ENCODE results near the gene RPL37.
"Not testable (repeated sequence)": the region's sequence is repeated elsewhere in the genome, so short reads cannot be mapped to it uniquely, and the experiment has no call there.

RPL37 gene

DNA sequence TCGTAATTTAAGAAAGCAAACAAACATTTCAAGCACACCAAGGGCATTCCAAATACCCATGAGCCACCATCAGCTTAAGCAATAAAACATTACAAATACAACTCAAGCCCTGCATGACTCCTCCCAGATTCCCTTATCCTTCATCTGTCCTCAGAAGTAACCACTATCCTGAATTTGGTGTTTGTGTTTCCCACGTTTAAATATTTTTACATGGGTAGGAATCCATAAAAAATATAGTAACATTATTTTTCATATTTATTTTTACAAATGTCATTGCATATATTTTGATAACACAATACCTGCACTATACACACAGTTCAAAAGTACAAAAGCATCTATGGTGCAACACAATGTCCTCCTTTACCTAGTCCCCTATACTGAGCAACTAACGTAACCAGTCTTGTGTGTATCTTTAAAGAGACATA, 43.3 kb downstream of the RPL37 start:
- DNase-seq: no peak
- no peaks in the 10 kb centered on the region; the same call in 1 of the 2 replicates for H3K9me3 ChIP-seq
- TF ChIP-seq, protein P1, sequence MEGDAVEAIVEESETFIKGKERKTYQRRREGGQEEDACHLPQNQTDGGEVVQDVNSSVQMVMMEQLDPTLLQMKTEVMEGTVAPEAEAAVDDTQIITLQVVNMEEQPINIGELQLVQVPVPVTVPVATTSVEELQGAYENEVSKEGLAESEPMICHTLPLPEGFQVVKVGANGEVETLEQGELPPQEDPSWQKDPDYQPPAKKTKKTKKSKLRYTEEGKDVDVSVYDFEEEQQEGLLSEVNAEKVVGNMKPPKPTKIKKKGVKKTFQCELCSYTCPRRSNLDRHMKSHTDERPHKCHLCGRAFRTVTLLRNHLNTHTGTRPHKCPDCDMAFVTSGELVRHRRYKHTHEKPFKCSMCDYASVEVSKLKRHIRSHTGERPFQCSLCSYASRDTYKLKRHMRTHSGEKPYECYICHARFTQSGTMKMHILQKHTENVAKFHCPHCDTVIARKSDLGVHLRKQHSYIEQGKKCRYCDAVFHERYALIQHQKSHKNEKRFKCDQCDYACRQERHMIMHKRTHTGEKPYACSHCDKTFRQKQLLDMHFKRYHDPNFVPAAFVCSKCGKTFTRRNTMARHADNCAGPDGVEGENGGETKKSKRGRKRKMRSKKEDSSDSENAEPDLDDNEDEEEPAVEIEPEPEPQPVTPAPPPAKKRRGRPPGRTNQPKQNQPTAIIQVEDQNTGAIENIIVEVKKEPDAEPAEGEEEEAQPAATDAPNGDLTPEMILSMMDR (IDR thresholded peaks at IDR 0.05; ENCODE audit: low read depth, low read length): no peak
- H3K4me3 ChIP-seq (ENCODE audit: low read depth, low read length): no peak overlapping the region
- H3K27me3 ChIP-seq: no peaks in the 10 kb centered on the region
- no peaks in the 10 kb centered on the region for H3K4me1 ChIP-seq
- peaks cover 10% of the 10 kb centered on the region for H3K36me3 ChIP-seq

DNA sequence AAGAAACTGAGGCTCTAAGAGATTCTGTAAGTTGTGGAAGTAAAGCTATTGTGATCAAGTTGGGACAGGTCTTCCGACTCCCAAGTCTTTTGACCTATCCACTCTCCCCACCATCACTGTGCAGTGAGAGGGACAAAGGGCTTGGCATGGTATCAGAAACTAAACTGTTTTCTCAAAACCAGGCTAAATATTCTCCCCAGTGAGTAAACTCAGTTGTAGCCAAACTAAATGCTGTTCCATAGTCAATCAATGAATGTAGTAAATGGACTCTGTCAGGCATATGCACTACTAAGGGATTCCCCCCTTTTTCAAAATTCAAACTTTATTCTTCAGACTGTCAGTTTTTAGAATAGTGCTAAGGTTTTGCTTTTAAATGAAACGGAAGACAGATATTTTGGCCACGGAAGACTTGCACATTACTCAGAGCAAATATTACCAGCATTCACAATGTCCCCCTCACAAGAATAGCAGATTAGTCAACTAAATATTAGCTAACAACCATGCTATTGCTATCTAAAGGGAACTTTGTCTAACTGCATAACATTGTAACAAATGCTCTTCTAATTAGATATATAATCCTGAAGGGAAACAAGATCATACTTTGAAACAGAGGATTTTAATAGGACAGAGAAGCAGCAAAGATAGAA, 44.0 kb downstream of the RPL37 start:
- peaks cover 10% of the 10 kb centered on the region for H3K36me3 ChIP-seq
- no peaks in the 10 kb centered on the region for H3K27me3 ChIP-seq
- TF ChIP-seq, protein P1 (IDR thresholded peaks at IDR 0.05; ENCODE audit: low read depth, low read length): no peak
- H3K4me1 ChIP-seq: no peaks in the 10 kb centered on the region
- no peak overlapping the region for H3K4me3 ChIP-seq (ENCODE audit: low read depth, low read length)
- H3K9me3 ChIP-seq: no peaks in the 10 kb centered on the region; the same call in 1 of the 2 replicates
- no peak for DNase-seq

DNA sequence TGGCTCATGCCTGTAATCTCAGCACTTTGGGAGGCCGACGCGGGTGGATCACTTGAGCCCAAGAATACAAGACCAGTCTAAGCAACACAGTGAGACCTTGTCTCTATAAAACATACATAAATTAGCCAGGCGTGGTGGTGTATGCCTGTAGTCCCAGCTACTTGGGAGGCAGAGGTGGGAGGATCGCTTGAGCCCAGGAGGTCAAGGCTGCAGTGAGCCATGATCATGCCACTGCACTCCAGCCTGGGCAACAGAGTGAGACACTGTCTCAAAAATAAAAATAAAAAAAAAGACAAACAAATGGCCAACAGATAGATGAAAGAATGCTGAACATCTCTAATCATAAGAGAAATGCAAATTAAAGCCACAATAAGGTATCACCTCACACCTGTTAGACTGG, 46.1 kb downstream of the RPL37 start:
- not testable (repeated sequence) for H3K4me1 ChIP-seq; H3K9me3 ChIP-seq; DNase-seq; H3K27me3 ChIP-seq; H3K4me3 ChIP-seq (ENCODE audit: low read depth, low read length); H3K36me3 ChIP-seq

DNA sequence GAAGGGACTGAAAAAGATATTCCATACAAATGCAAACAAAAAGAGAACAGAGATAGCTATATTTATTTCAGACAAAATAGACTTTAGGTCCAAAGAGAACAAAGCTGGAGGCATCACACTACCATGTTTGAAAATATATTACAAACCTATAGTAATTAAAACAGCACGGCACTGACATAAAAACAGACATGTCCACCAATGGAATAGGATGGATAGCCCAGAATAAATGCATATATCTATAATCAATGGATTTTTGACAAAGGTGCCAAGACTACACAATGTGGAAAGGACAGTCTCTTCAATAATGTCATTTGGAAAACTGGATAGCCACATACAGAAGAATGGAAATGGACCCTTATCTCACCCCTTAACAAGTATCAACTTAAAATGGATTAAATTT, 47.0 kb downstream of the RPL37 start:
- 0 out of 2 replicates have a peak, but pooled peaks cover 4% of the 10 kb centered on the region for H3K36me3 ChIP-seq
- DNase-seq: no peak
- no peak overlapping the region for H3K4me3 ChIP-seq (ENCODE audit: low read depth, low read length)
- no peaks in the 10 kb centered on the region for H3K4me1 ChIP-seq
- no peaks in the 10 kb centered on the region for H3K27me3 ChIP-seq
- TF ChIP-seq, protein P1 (IDR thresholded peaks at IDR 0.05; ENCODE audit: low read depth, low read length): no peak
- no peaks in the 10 kb centered on the region; the same call in 1 of the 2 replicates for H3K9me3 ChIP-seq

DNA sequence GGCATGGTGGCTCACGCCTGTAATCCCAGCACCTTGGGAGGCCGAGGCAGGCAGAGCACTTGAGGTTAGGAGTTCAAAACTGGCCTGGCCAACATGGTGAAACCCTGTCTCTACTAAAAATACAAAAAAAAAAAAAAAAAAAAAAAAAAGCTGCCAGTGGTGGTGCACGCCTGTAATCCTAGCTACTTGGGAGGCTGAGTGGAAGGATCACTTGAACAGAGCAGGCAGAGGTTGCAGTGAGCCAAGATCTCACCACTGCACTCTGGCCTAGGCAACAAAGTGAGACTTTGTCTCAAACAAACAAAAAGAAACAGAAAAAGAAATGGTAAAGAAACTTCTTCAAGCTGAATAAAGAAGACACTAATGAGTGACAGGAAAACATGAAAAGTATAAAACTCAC, 48.4 kb downstream of the RPL37 start:
- not testable (repeated sequence) for H3K36me3 ChIP-seq; H3K27me3 ChIP-seq; H3K9me3 ChIP-seq; DNase-seq; H3K4me1 ChIP-seq; H3K4me3 ChIP-seq (ENCODE audit: low read depth, low read length)

DNA sequence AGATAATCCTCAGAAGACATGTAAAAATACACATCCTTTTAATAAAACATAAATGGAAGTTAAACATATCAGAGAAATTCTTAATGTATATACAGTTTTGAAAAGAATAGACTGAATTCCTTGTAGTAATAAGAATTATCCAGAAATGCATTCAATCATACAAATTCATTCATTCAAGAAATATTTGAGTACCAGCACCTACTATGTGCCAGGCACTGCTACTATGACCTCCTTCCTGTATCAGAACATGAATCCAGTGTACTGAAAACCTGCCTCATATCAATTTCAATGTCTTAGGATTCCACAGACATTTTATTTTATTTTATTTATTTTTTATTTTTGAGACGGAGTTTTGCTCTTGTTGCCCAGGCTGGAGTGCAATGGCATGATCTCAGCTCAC, 50.1 kb downstream of the RPL37 start:
- TF ChIP-seq, protein P1 (IDR thresholded peaks at IDR 0.05; ENCODE audit: low read depth, low read length): no peak
- DNase-seq: no peak
- no peaks in the 10 kb centered on the region; the same call in 1 of the 2 replicates for H3K9me3 ChIP-seq

DNA sequence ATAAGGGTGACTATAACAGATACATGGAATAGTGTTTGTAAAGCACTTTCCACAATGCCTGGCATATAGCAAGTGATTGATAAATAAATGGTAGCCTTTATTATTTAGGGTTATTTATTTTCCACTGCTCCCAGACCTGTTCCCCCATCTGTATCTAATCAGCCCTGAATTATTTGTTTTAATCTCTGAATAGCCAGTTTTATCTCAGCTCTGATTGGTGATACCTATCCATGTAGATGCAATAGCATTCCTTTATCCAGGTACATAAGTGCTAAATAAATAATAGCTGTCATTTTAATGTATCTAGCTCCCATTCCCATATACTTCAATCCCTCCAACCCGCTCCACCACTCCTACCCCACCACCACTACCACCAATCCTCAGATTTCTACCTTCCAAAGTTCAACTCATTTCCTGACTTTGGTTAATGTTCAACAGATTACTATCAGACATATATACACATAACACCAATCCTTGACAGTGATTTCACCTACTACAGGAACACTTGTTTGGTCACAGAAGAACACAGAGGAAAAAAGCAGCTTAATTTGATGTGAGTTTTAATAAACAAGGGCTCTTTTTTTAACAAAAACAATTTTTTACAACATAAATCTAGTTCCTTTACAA, 50.9 kb downstream of the RPL37 start:
- H3K4me1 ChIP-seq: no peaks in the 10 kb centered on the region
- DNase-seq: no peak
- H3K36me3 ChIP-seq: 0 out of 2 replicates have a peak, but pooled peaks cover 4% of the 10 kb centered on the region
- TF ChIP-seq, protein P1 (IDR thresholded peaks at IDR 0.05; ENCODE audit: low read depth, low read length): no peak
- H3K4me3 ChIP-seq (ENCODE audit: low read depth, low read length): no peak overlapping the region
- H3K27me3 ChIP-seq: no peaks in the 10 kb centered on the region
- H3K9me3 ChIP-seq: no peaks in the 10 kb centered on the region; the same call in 1 of the 2 replicates

More for the DNA sequence above, 50.1 kb downstream of the RPL37 start:
- Histone ChIP-seq H3K4me1 (no peaks in the 10 kb centered on the region), H3K4me3 (ENCODE audit: low read depth, low read length) (no peak overlapping the region), H3K36me3 (0 out of 2 replicates have a peak, but pooled peaks cover 4% of the 10 kb centered on the region), H3K27me3 (no peaks in the 10 kb centered on the region)

Measured in BE2C (cell line).